TTC549 (cell line): Measurements from ENCODE around the gene TP53BP2.

Experiments used
- FAIRE-seq: peaks from 2 replicates; lab custom pipeline; 2012; peaks lifted over from hg19 to GRCh38; lab: Jason Lieb, UNC

Gene TP53BP2

GRCh38 chr1:223796210-223796609, 49.5 kb downstream of the TP53BP2 start:
- FAIRE-seq, result no peak

- peak; percentile 77 for FAIRE-seq
These were observed 51.4 kb downstream of the TP53BP2 start for GRCh38 chr1:223794136-223794880.

- no peak for FAIRE-seq
These were observed 52.0 kb downstream of the TP53BP2 start for GRCh38 chr1:223793716-223794115.

- FAIRE-seq, result no peak
These were observed 53.7 kb downstream of the TP53BP2 start for GRCh38 chr1:223792046-223792445.

GRCh38 chr1:223788746-223789415, 56.9 kb downstream of the TP53BP2 start:
- FAIRE-seq, result peak; percentile 32

GRCh38 chr1:223785808-223786207, 59.9 kb downstream of the TP53BP2 start:
- FAIRE-seq, result no peak

- peak; percentile 25 for FAIRE-seq
These were observed 61.2 kb downstream of the TP53BP2 start for GRCh38 chr1:223784541-223784940.

GRCh38 chr1:223783676-223784075, 62.1 kb downstream of the TP53BP2 start:
- no peak for FAIRE-seq

GRCh38 chr1:223780949-223781348, 64.8 kb downstream of the TP53BP2 start:
- FAIRE-seq, result no peak

- FAIRE-seq, result no peak
These were observed 65.4 kb downstream of the TP53BP2 start for GRCh38 chr1:223780318-223780717.

GRCh38 chr1:223776826-223777454, 68.8 kb downstream of the TP53BP2 start:
- no peak for FAIRE-seq

GRCh38 chr1:223776075-223776814, 69.5 kb downstream of the TP53BP2 start:
- no peak for FAIRE-seq

- no peak for FAIRE-seq
These were observed 70.1 kb downstream of the TP53BP2 start for GRCh38 chr1:223775711-223776074.

- FAIRE-seq, result no peak
These were observed 70.7 kb downstream of the TP53BP2 start for GRCh38 chr1:223775054-223775453.

GRCh38 chr1:223774134-223774814, 71.5 kb downstream of the TP53BP2 start:
- FAIRE-seq, result no peak

- FAIRE-seq, result no peak
These were observed 73.0 kb downstream of the TP53BP2 start for GRCh38 chr1:223772771-223773160.

GRCh38 chr1:223771814-223772770, 73.7 kb downstream of the TP53BP2 start:
- FAIRE-seq, result no peak

- no peak for FAIRE-seq
These were observed 74.3 kb downstream of the TP53BP2 start for GRCh38 chr1:223771469-223771813.

- FAIRE-seq, result no peak
These were observed 75.0 kb downstream of the TP53BP2 start for GRCh38 chr1:223770621-223771315.

- FAIRE-seq, result no peak
These were observed 79.9 kb downstream of the TP53BP2 start for GRCh38 chr1:223765719-223766340.
